Activated naive CD4-positive, alpha-beta T cell treated with anti-CD3 and anti-CD28 coated beads, Interleukin-2, amount 50 U/mL, for 24 hours (primary cell): ENCODE results near the gene ZNF20.
A peak's percentile ranks its signal among the peaks of the same experiment; 100 is the strongest.

ENCODE experiments used
- H3K27ac Mint-ChIP-seq: one replicate; pipeline ENCODE4 v1.8.0; 2021; ENCODE audit warnings: mild to moderate bottlenecking, mixed read lengths
- H3K27me3 Mint-ChIP-seq: one replicate; pipeline ENCODE4 v1.8.0; 2021; ENCODE audit warnings: mixed read lengths
- H3K36me3 Mint-ChIP-seq: one replicate; pipeline ENCODE4 v1.8.0; 2021; ENCODE audit warnings: mixed read lengths
- H3K4me1 Mint-ChIP-seq: one replicate; pipeline ENCODE4 v1.8.0; 2021; ENCODE audit warnings: mixed read lengths
- H3K4me3 Mint-ChIP-seq: one replicate; pipeline ENCODE4 v1.8.0; 2021; ENCODE audit warnings: mild to moderate bottlenecking, mixed read lengths
- H3K9me3 Mint-ChIP-seq: one replicate; pipeline ENCODE4 v1.8.0; 2021; ENCODE audit warnings: mixed read lengths

Gene ZNF20

DNA sequence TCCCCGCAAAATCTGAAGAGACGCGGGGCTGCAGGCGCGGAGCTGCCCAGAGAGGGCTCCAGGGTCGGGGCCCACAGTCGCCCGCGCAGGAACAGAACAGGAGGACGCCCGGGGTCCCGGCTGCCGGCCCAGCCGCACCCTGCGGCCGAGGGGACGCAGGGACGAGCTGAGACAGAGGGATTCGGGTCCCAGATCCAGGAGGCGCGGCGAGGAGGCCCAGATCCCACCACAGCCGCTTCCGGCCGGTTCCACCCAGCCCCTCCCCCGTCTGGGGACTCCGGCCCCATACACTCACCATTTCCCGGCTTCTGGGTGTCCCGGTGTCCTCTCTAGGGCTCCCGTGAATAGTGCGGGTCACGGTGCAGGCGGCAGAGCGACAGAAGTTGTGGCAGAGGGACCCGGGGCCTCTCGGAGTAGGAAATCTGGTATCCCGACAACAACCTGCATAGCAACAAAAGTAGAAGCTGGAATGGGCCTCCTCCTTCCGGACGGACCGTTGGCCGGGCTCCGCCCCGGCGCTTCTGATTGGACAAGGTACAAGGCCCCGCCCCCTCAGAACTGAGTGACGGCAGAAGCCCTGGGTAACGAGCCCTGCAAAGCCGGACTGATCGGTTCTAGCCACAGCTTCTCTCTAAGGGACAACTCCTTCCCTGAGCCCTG is at the start of gene ZNF20:
ZNF20 (minus strand) TSS at position 466 of the 660 bp plus-strand sequence; CDS start at position 298, 168 bp downstream.
- Mint-ChIP-seq H3K9me3 (no peaks in the 10 kb centered on the region), H3K36me3 (peaks cover 10% of the 10 kb centered on the region), H3K27ac (peak within 1 kb of the TSS; percentile 37), H3K27me3 (no peaks in the 10 kb centered on the region), H3K4me1 (peaks cover 35% of the 10 kb centered on the region), H3K4me3 (peak within 1 kb of the TSS; percentile 94)

DNA sequence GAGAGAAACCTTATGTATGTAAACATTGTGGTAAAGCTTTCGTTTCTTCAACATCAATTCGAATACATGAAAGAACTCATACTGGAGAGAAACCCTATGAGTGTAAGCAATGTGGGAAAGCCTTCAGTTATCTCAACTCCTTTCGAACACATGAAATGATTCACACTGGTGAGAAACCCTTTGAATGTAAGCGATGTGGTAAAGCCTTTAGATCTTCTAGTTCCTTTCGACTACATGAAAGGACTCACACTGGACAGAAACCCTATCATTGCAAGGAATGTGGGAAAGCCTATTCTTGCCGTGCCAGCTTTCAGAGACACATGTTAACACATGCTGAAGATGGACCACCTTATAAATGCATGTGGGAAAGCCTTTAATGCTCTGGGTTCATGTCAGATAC is 47.5 kb upstream of the ZNF20 start:
- Mint-ChIP-seq H3K27ac (no peak overlapping the region), H3K9me3 (no peaks in the 10 kb centered on the region), H3K27me3 (no peaks in the 10 kb centered on the region), H3K4me1 (peaks cover 7% of the 10 kb centered on the region), H3K36me3 (peaks cover 69% of the 10 kb centered on the region), H3K4me3 (no peak overlapping the region)

DNA sequence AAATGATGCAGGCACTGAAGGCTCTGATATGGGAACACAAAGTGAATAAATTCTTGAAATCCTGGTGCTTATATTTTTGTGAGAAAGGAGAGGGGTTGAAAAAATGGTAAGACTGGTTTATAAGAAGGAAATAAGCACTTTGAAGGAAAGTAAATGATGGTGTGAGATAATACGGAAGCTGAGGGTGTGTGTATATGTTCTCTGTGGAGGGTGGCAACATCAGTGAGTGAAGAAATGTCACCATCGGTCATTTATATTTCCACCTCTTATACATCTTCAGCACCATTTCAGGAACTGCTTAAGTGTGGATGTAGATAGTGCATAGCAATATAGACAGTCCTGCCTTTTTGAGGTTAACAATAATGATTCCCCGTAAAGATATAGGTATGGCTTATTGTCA is 40.2 kb upstream of the ZNF20 start:
- peak overlapping the region; percentile 30 for H3K4me3 Mint-ChIP-seq
- H3K9me3 Mint-ChIP-seq: peaks cover 5% of the 10 kb centered on the region

DNA sequence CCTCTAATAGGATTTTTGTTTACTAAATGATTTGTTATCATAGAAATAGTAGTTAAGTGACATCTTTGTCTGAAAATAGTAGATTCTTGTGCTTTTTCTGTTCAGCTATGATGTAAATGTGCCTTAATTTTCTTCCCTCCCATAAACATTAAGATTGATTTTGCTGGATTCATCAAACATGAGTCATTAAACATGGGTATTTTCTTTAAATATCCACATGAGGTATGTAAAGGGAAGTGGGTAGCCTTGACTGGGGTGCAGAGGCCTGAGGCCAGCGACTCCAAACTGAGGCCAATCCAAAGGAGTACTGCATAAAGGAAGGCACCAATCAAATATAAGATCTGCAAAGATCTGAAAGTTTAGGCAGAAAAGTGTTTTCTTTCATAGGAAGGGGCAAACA is 26.5 kb upstream of the ZNF20 start:
- no peak overlapping the region for H3K4me3 Mint-ChIP-seq
- H3K36me3 Mint-ChIP-seq: peaks cover 4% of the 10 kb centered on the region
- no peaks in the 10 kb centered on the region for H3K27me3 Mint-ChIP-seq
- peaks cover 50% of the 10 kb centered on the region for H3K4me1 Mint-ChIP-seq
- peak overlapping the region; percentile 30 for H3K27ac Mint-ChIP-seq
- no peaks in the 10 kb centered on the region for H3K9me3 Mint-ChIP-seq

More for the DNA sequence above, 40.2 kb upstream of the ZNF20 start:
- Mint-ChIP-seq H3K27me3 (no peaks in the 10 kb centered on the region), H3K4me1 (peaks cover 26% of the 10 kb centered on the region), H3K36me3 (peaks cover 57% of the 10 kb centered on the region), H3K27ac (no peak overlapping the region)

DNA sequence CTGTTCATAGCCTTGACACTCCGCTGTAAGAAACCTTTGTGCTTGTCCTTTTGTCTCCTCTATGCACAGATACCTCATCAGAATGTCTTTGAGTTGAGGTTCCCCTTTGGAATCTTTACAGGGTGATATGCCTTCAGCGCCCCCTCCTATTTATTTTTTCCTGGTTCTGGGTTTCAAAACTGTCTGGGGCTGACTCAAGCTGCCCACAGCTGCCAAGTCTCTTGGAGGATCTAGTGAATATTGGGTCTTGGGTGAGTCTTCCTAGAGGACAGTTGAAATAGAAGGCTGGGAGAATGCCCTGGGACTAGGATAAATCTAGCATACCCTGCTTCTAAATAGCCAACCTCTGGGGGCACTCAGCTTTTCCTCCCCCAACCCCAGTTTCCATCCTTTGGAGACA is 23.7 kb upstream of the ZNF20 start:
- peak overlapping the region; percentile 94 for H3K4me3 Mint-ChIP-seq
- H3K4me1 Mint-ChIP-seq: peaks cover 45% of the 10 kb centered on the region

DNA sequence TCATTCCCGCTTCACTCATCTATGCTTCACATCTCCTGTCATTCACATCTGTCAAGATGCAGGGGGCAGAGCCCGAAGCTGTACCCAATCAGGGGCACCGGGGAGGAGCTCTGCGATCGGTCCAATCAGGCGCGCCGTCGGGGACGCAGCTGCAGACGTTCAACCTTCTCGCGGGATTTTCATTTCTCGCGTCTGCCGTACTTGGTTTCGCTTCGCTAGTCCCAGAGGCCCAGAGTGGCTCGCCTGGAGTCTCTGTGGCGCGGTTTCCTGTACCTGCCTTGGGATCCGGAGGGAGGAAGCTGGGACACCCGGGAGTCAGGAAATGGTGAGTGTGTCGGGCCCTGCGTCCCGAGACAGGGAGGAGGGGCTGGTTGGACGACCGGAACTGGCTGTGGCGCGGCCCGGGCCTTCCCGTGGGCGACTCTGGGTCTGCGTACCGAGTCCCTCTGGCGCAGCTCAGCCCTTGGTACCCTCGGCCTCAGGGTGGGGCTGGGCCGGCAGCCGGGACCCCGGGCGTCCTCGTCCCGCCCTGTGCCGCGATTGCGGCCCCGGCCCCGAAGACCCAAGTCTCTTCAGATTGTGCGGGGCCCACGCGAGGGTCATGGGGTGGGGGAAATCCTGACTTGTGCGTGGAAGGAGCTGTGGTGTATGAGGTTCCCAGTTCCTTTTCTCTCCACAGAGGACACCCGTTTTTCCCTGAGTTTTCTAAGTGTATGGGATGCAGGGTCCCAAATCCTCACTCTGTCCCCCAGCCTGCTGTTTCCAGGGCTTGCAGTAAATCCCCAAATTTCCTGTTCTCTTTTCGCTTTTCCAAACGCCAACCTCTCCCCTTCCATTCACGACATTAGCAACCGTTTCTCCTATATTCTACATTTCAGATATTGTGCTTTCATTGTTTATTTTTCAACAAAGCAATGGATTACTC is 23.0 kb upstream of the ZNF20 start, which contains the start of gene ZNF136:
ZNF136 (plus strand) TSS at position 215 of the 925 bp plus-strand sequence; CDS start at position 323, 108 bp downstream.
- Mint-ChIP-seq H3K4me1 (peaks cover 45% of the 10 kb centered on the region), H3K9me3 (no peaks in the 10 kb centered on the region), H3K36me3 (no peaks in the 10 kb centered on the region), H3K27ac (peak within 1 kb of the TSS; percentile 98), H3K4me3 (peak within 1 kb of the TSS; percentile 97), H3K27me3 (no peaks in the 10 kb centered on the region)

More for the DNA sequence above, 23.7 kb upstream of the ZNF20 start:
- no peaks in the 10 kb centered on the region for H3K9me3 Mint-ChIP-seq
- peak overlapping the region; percentile 88 for H3K27ac Mint-ChIP-seq
- no peaks in the 10 kb centered on the region for H3K27me3 Mint-ChIP-seq
- no peaks in the 10 kb centered on the region for H3K36me3 Mint-ChIP-seq

DNA sequence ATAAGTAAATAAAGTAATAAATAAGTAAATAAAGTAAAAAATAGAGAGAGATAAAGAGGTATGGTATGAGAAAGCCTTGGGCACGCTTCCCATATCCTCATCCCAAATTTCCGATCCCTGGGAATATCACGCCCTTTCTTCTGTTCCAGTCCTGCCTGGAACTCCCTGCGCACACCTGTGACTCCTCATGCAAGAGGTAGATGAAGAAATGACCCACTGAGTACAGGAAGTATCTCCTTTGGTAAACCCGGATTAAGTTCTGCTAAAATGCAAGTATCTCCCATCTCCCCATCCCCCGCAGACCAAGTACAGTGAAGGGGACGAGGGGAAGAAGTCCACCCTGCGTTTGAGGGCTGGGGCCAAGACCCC is 22.3 kb upstream of the ZNF20 start:
- H3K36me3 Mint-ChIP-seq: no peaks in the 10 kb centered on the region
- no peaks in the 10 kb centered on the region for H3K9me3 Mint-ChIP-seq
- no peaks in the 10 kb centered on the region for H3K27me3 Mint-ChIP-seq
- peak overlapping the region; percentile 97 for H3K4me3 Mint-ChIP-seq
- H3K27ac Mint-ChIP-seq: peak overlapping the region; percentile 98
- peaks cover 42% of the 10 kb centered on the region for H3K4me1 Mint-ChIP-seq

DNA sequence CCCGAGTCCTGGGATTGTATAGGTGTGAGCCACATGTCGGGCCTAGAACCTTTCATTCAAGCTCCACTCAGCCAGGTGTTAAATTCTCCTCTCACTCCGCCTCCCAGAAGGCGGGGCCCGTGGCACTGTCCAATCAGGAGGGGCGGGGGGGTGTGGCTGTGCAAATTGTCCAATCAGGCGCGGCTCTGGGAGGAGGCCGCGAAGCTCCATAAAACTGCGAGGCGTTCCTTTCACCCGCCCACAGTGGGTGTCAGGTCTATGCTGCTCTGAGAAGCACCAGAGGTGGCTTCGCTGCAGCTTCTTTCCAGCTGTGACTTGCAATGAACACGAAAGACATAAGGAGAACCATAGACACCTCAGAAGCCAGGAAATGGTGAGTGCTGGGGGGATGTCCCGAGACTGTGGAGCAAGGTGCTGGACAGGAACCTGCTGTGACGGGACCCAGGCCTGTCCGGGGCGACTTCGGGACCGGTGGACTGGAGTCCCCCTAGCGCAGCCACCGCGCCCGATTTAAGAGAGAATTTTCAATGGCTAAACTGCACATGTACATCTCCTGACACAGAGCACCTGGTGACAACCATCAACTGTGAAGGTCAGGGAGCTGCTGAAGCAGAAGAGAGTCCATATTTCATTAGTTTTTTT is 19.7 kb upstream of the ZNF20 start:
- H3K36me3 Mint-ChIP-seq: no peaks in the 10 kb centered on the region
- H3K27me3 Mint-ChIP-seq: no peaks in the 10 kb centered on the region
- no peak overlapping the region for H3K4me3 Mint-ChIP-seq
- no peak overlapping the region for H3K27ac Mint-ChIP-seq
- no peaks in the 10 kb centered on the region for H3K9me3 Mint-ChIP-seq
- H3K4me1 Mint-ChIP-seq: peaks cover 30% of the 10 kb centered on the region

DNA sequence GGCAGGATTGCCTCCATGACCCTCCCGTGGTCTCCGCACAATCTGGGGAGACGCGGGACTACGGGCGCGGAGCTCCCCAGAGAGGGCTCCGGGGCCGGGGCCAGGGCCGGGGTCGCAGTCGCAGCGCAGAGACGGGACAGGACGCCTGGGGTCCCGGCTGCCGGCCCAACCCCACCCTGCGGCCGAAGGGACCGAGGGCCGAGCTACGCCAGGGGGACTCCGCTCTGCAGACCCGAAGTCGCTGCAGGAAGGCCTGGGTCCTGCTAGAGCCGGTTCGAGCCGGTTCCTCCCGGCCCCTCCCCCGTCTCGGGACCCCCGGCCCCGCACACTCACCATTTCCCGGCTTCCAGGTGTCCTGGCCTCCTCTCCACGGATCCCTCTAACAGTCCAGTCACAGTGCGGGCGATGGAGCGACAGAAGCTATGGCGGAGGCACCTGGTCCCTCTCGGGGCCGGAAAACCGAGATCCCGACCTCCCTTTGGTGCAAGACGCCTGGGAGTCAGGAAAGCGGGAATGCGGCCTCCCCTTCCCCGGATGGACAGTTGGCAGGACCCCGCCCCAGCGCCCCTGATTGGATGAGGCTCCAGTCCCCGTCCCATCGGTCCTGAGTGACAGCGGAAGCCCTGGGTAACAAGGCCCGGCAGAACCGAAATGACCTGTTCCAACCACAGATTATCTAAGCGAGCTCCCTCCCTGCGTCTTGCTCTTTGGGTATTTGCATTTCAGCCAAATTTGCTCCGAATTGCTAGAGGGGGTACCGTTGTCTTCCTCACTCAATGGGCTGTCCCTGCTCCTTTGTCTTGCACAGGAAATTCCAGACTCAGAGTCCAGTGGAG is 16.3 kb upstream of the ZNF20 start, which contains the start of gene ZNF625:
ZNF625 (minus strand) TSS at position 512 of the 836 bp plus-strand sequence; CDS start at position 336, 176 bp downstream.
- Mint-ChIP-seq H3K27me3 (no peaks in the 10 kb centered on the region), H3K4me1 (peaks cover 20% of the 10 kb centered on the region), H3K4me3 (peak within 1 kb of the TSS; percentile 78), H3K9me3 (no peaks in the 10 kb centered on the region), H3K27ac (peak within 1 kb of the TSS; percentile 59), H3K36me3 (peaks cover 5% of the 10 kb centered on the region)

DNA sequence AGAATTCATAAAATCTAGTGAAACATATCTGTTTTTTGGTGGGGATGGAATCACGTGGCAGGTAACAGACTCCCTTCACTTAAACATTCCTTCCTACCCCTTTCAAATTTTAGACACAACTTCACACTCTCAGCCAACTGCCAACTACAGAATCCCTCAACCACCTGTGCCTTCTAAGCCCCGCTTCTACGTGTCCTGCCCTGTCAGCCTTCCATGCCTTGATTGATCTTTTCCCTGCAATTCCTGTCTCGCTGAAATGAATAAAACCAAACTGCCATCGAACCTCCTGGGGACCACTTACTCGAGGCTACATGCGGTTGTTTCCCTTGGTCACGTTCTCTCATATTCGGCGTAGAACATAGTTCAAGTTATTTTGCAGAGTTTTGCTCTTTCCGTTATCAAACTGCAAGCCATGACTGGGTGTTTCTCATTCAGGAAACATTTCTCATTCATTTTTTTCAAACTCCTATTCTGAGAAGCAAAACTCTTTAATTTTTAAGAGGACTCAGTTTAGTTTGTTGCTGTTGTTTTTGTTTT is 15.2 kb upstream of the ZNF20 start:
- Mint-ChIP-seq H3K4me3 (peak overlapping the region; percentile 78), H3K27me3 (no peaks in the 10 kb centered on the region), H3K4me1 (peaks cover 20% of the 10 kb centered on the region), H3K27ac (no peak overlapping the region), H3K36me3 (peaks cover 5% of the 10 kb centered on the region), H3K9me3 (no peaks in the 10 kb centered on the region)

DNA sequence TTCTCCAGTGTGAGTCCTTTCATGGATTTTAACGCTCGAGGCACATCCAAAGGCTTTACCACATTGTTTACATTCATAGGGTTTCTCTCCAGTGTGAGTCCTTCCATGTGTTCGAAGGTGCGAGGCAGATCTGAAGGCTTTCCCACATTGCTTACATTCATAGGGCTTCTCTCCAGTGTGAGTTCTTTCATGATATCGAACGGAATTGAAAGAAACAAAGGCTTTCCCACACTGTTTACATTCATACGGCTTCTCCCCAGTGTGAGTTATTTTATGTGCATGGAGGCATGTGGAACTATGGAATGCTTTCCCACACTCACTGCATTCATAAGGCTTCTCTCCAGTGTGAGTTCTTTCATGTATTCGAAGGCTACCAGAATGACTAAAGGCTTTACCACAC is 5.2 kb upstream of the ZNF20 start:
- Mint-ChIP-seq H3K4me1 (peaks cover 11% of the 10 kb centered on the region), H3K27me3 (no peaks in the 10 kb centered on the region), H3K9me3 (no peaks in the 10 kb centered on the region), H3K27ac (no peak overlapping the region), H3K36me3 (peaks cover 23% of the 10 kb centered on the region), H3K4me3 (no peak overlapping the region)

DNA sequence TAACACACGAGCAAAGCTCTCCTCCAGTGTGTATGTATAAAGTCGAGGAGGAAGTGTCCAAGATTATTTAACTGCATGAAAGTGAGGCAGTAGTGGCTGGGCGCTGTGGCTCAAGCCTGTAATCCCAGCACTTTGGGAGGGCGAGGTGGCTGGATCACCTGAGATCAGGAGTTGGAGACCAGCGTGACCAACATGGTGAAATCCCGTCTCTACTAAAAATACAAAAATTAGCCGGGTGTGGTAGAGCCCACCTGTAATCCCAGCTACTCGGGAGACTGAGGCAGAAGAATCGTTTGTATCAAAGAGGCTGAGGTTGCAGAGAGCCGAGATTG is 1.2 kb upstream of the ZNF20 start:
- Mint-ChIP-seq H3K4me3 (peak overlapping the region; percentile 94), H3K4me1 (peaks cover 35% of the 10 kb centered on the region), H3K9me3 (no peaks in the 10 kb centered on the region), H3K27me3 (no peaks in the 10 kb centered on the region), H3K27ac (peak overlapping the region; percentile 35), H3K36me3 (peaks cover 17% of the 10 kb centered on the region)

DNA sequence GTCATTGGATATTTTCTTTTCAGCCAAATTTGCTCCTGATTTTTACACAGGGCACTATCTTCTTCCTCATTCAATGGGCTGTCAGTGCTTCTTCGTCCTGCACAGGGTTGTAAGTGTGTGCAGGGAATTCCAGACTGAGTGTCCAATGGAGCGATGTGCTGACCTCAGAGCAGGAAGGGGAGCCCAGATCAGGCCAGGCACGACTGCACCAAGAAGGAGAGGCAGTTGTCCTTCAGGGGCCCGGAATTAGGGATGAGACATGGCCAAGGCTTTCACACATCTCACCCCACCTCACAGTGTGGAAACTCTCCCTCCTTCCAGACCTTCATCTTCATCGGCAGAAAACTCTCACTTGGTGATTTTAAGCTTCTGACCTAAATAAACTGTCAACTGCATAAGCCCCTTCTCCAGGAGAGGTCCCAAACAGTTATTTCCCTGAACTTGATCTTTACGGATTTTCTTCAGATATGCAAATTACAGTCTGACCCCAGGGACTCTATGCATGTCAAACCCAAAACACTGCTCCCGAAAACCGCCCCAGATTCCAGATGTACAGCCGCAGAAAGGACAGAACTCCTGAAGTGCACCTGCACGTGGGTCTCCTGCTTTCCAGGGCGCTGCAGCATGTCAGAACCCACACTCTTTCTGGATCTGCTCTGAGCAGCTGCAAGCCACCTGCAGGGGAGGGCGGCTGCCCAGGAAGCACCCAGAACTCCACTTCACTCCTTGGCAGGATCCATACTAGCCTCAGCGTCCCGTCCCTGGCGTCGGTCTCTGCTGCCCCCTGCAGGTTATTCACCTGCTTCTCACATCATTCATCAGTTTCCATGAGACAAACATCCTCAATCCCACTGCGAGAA is 625 bp upstream of the ZNF20 start:
- Mint-ChIP-seq H3K36me3 (peaks cover 12% of the 10 kb centered on the region), H3K27me3 (no peaks in the 10 kb centered on the region), H3K4me1 (peaks cover 35% of the 10 kb centered on the region), H3K4me3 (peak overlapping the region; percentile 94), H3K27ac (peak overlapping the region; percentile 37), H3K9me3 (no peaks in the 10 kb centered on the region)

DNA sequence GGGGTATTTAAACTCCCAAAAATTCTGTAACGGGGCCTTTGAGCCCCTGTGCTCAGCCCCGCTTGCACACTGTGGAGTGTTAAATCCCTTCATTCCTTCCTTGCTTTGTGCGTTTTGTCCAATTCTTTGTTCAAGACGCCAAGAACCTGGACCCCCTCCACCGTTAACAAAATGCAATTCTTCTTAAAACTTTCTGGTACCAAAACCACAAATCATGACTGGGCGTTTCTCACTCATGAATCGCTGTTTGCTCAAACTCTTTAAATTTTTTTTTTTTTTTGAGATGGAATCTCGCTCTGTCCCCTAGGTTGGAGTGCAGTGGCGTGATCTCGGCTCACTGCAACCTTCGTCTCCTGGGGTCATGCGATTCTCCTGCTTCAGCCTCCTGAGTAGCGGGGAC is 881 bp downstream of the ZNF20 start:
- Mint-ChIP-seq H3K27me3 (no peaks in the 10 kb centered on the region), H3K36me3 (peaks cover 17% of the 10 kb centered on the region), H3K4me3 (peak overlapping the region; percentile 94), H3K27ac (no peak overlapping the region), H3K4me1 (peaks cover 35% of the 10 kb centered on the region), H3K9me3 (no peaks in the 10 kb centered on the region)
